GM23338 (cell line): ENCODE data around the gene NOC2L. TPM values are rescaled to one million over a fixed set of nuclear protein-coding genes. Genes with fewer than 3 reads are reported as not detected.

Experiments
- ATAC-seq: fragments of 200-7000 bp; cut with Tn5 transposase; 3 replicates; pipeline ENCODE4 v1.9.1; 2020
- DNase-seq: peaks from one replicate; pipeline ENCODE4 v3.0.0-alpha.2; 2015; ENCODE audit warnings: low spot score
- H2AFZ ChIP-seq: fragments of 200-600 bp; sonication (generic); 2 replicates; pipeline ENCODE4 v1.8.0; 2016; ENCODE audit warnings: antibody characterized with exemption, mild to moderate bottlenecking, moderate library complexity
- H3F3A ChIP-seq: fragments of 200-600 bp; sonication (generic); replicated peaks from 2 replicates; pipeline ENCODE4 v1.8.0; 2017; ENCODE audit warnings: antibody characterized with exemption, mixed run types, low read depth
- H3K27ac ChIP-seq: fragments of 200-600 bp; sonication (generic); 2 replicates; pipeline ENCODE4 v1.6.1; 2016; ENCODE audit warnings: low read depth
- H3K27me3 ChIP-seq: fragments of 200-600 bp; sonication (generic); 2 replicates; pipeline ENCODE4 v1.8.0; 2016; ENCODE audit warnings: mild to moderate bottlenecking, mixed run types, moderate library complexity; ENCODE audit not compliant: insufficient read depth
- H3K36me3 ChIP-seq: fragments of 200-600 bp; sonication (generic); 2 replicates; pipeline ENCODE4 v1.8.0; 2016; ENCODE audit warnings: mild to moderate bottlenecking; ENCODE audit not compliant: insufficient read depth
- H3K4me1 ChIP-seq: fragments of 200-600 bp; sonication (generic); 2 replicates; pipeline ENCODE4 v1.8.0; 2016; ENCODE audit warnings: mild to moderate bottlenecking, moderate library complexity; ENCODE audit not compliant: insufficient read depth
- H3K4me2 ChIP-seq: fragments of 200-600 bp; sonication (generic); 2 replicates; pipeline ENCODE4 v1.7.1; 2017; ENCODE audit warnings: mixed run types
- H3K4me3 ChIP-seq: fragments of 200-600 bp; sonication (generic); 2 replicates; pipeline ENCODE4 v1.6.1; 2016; ENCODE audit warnings: mixed run types
- H3K79me2 ChIP-seq: fragments of 200-600 bp; sonication (generic); replicated peaks from 2 replicates; pipeline ENCODE4 v1.8.0; 2017; ENCODE audit warnings: mild to moderate bottlenecking; ENCODE audit not compliant: insufficient read depth
- H3K9me2 ChIP-seq: fragments of 200-600 bp; sonication (generic); 2 replicates; pipeline ENCODE4 v1.8.0; 2017; ENCODE audit not compliant: insufficient read depth
- H4K20me1 ChIP-seq: fragments of 200-600 bp; sonication (generic); replicated peaks from 2 replicates; pipeline ENCODE4 v1.8.0; 2017; ENCODE audit warnings: mild to moderate bottlenecking; ENCODE audit not compliant: insufficient read depth
- H3K27ac Mint-ChIP-seq: 2 replicates; pipeline ENCODE4 v1.8.0; 2020; ENCODE audit warnings: inconsistent platforms, mild to moderate bottlenecking, moderate library complexity, mixed read lengths
- H3K27me3 Mint-ChIP-seq: 3 replicates; pipeline ENCODE4 v1.8.0; 2022; ENCODE audit warnings: low read depth, mild to moderate bottlenecking, moderate library complexity, mixed read lengths, inconsistent platforms; ENCODE audit not compliant: insufficient read depth, poor library complexity
- H3K36me3 Mint-ChIP-seq: 3 replicates; pipeline ENCODE4 v1.8.0; 2021; ENCODE audit warnings: low read depth, mild to moderate bottlenecking, inconsistent platforms, moderate library complexity, mixed read lengths
- H3K4me1 Mint-ChIP-seq: 3 replicates; pipeline ENCODE4 v1.8.0; 2020; ENCODE audit warnings: mild to moderate bottlenecking, inconsistent platforms, mixed read lengths
- H3K4me3 Mint-ChIP-seq: 3 replicates; pipeline ENCODE4 v1.8.0; 2021; ENCODE audit warnings: moderate library complexity, mild to moderate bottlenecking, inconsistent platforms, mixed read lengths
- H3K9me3 Mint-ChIP-seq: 3 replicates; pipeline ENCODE4 v1.8.0; 2020; ENCODE audit warnings: moderate library complexity, mild to moderate bottlenecking, inconsistent platforms, mixed read lengths
- CREB1 ChIP-seq: fragments of 250-450 bp; sonication (Bioruptor Pico); IDR thresholded peaks from 2 replicates; pipeline ENCODE4 v1.5.0; 2020; ENCODE audit warnings: low read depth, mild to moderate bottlenecking, moderate library complexity
- EZH2phosphoT487 ChIP-seq: fragments of 200-600 bp; sonication (generic); IDR thresholded peaks from one replicate; pipeline ENCODE4 v1.8.1; 2018; ENCODE audit warnings: antibody characterized with exemption; ENCODE audit not compliant: unreplicated experiment
- JUNB ChIP-seq: IDR thresholded peaks from one replicate; pipeline ENCODE4 v1.6.1; 2016; ENCODE audit warnings: antibody characterized with exemption; ENCODE audit not compliant: unreplicated experiment
- POLR2AphosphoS5 ChIP-seq: IDR thresholded peaks from 2 replicates; pipeline ENCODE4 v1.6.1; 2016; ENCODE audit warnings: antibody characterized with exemption, low read depth
- STAT1 ChIP-seq: IDR thresholded peaks from one replicate; pipeline ENCODE4 v1.6.1; 2016; ENCODE audit warnings: antibody characterized with exemption; ENCODE audit not compliant: unreplicated experiment
- ZNF114 ChIP-seq: fragments of 250-450 bp; sonication (Bioruptor Pico); IDR thresholded peaks from 2 replicates; pipeline ENCODE4 v1.5.0; 2020; ENCODE audit warnings: mild to moderate bottlenecking, moderate library complexity
- ZNF462 ChIP-seq: fragments of 250-450 bp; sonication (Bioruptor Pico); IDR thresholded peaks from 2 replicates; pipeline ENCODE4 v1.5.0; 2020; ENCODE audit warnings: mild to moderate bottlenecking, moderate library complexity
- polyA plus RNA-seq: library from polyadenylated mRNA; unstranded; fragments of >200 nt; fragmentation: Nextera tagmentation; extraction: Ambion mirVana; gene quantifications from 2 replicates; pipeline ENCODE4 v1.2.1, GENCODE V29; 2016
- total RNA-seq: library from RNA; depleted of rRNA; stranded (reverse); fragments of >200 nt; shearing (Covaris generic); gene quantifications from 2 replicates; pipeline ENCODE4 v1.2.3, GENCODE V29; 2014

The NOC2L gene
- total and polyA plus RNA-seq, 2 experiments from 2014 or later, result 79.3 to 125 TPM

- TF ChIP-seq ZNF462 (CRISPR knock-in tag) (no peak), POLR2AphosphoS5 (no peak), CREB1 (CRISPR knock-in tag) (no peak)
Measured at GRCh38 chr1:951364-951763, 7.7 kb downstream of the NOC2L start (continued).

GRCh38 chr1:950881-951280 is 8.2 kb downstream of the NOC2L start:
- H3K79me2 ChIP-seq, result no peaks in the 10 kb centered on the region
- H3K36me3 Mint-ChIP-seq, result peaks cover 59% of the 10 kb centered on the region
- H3K4me3 Mint-ChIP-seq, result no peak overlapping the region
- H3K27me3 ChIP-seq, result no peaks in the 10 kb centered on the region
- no peaks in the 10 kb centered on the region for H3K4me1 Mint-ChIP-seq
- ATAC-seq (no peak), DNase-seq (no peak)
- no peaks in the 10 kb centered on the region for H3K9me2 ChIP-seq
- peaks cover 25% of the 10 kb centered on the region for H3K36me3 ChIP-seq
- H4K20me1 ChIP-seq, result no peaks in the 10 kb centered on the region; the same call in 1 of the 2 replicates
- H3K27me3 Mint-ChIP-seq, result peaks cover 10% of the 10 kb centered on the region
- H3K4me2 ChIP-seq, result no peak overlapping the region
- no peaks in the 10 kb centered on the region for H3K4me1 ChIP-seq
- no peaks in the 10 kb centered on the region for H3F3A ChIP-seq
- H3K27ac Mint-ChIP-seq, result no peak overlapping the region
- no peak overlapping the region for H3K27ac ChIP-seq
- H2AFZ ChIP-seq, result no peak overlapping the region
- H3K9me3 Mint-ChIP-seq, result no peaks in the 10 kb centered on the region; the same call in 2 of the 3 replicates
- no peak overlapping the region for H3K4me3 ChIP-seq
- TF ChIP-seq ZNF114 (CRISPR knock-in tag), result no peak
- TF ChIP-seq STAT1, result no peak
- TF ChIP-seq JUNB, result no peak
- TF ChIP-seq EZH2phosphoT487, result no peak
- TF ChIP-seq CREB1 (CRISPR knock-in tag), result no peak
- no peak for TF ChIP-seq POLR2AphosphoS5
- TF ChIP-seq ZNF462 (CRISPR knock-in tag), result no peak
